B cell (primary cell): Measurements from ENCODE around the gene POLDIP3. TPM values are rescaled to one million over a fixed set of nuclear protein-coding genes. Genes with fewer than 3 reads are reported as not detected.

Experiments used
- ATAC-seq: fragments of 200-7000 bp; cut with Tn5 transposase; one replicate; pipeline ENCODE4 v1.10.0; 2021; ENCODE audit warnings: low read depth, mild to moderate bottlenecking, moderate number of reproducible peaks, moderate library complexity
- CTCF ChIA-PET: fragments of 350-600 bp; sonication (Branson Sonifier 250); formaldehyde crosslinking; loops from one replicate; lab custom pipeline; 2021; ENCODE audit warnings: antibody characterized with exemption, inconsistent platforms; lab: Charles Lee
- POLR2A ChIA-PET: fragments of 350-600 bp; sonication (Branson Sonifier 250); formaldehyde crosslinking; loops from one replicate; lab custom pipeline; 2021; ENCODE audit warnings: antibody characterized with exemption; lab: Charles Lee
- DNase-seq: peaks from one replicate; pipeline ENCODE4 v3.0.0; 2013
- H2AFZ ChIP-seq: 2 replicates; pipeline ENCODE4 v1.6.1; 2012; ENCODE audit warnings: mild to moderate bottlenecking, low read depth, low read length; ENCODE audit not compliant: insufficient read depth, poor library complexity, severe bottlenecking
- H3K27ac ChIP-seq, 2 donors: 1 replicate in 1 of 2; 2 replicates in 1 of 2; pipeline ENCODE4 v1.5.1; 2012 to 2013; ENCODE audit warnings: low read length in 2 of 2, mild to moderate bottlenecking in 2 of 2, moderate library complexity in 1 of 2
- H3K27me3 ChIP-seq, 4 experiments: fragments of 200-600 bp in 1 of 4; sonication (generic) in 1 of 4; replicated peaks in 1 of 4; 1 replicate in 2 of 4; 2 replicates in 2 of 4; pipeline versions ENCODE4 v1.6.1 to v1.7.0; 2013 to 2016; ENCODE audit warnings: low read length in 3 of 4, mild to moderate bottlenecking in 2 of 4, mixed read lengths in 1 of 4, moderate library complexity in 1 of 4; ENCODE audit not compliant: insufficient read depth in 4 of 4, control insufficient read depth in 3 of 4; ENCODE audit errors: control extremely low read depth in 1 of 4
- H3K36me3 ChIP-seq, 2 experiments: replicated peaks in 1 of 2; 1 replicate in 1 of 2; 2 replicates in 1 of 2; pipeline versions ENCODE4 v1.6.1 to v1.7.1; 2013; ENCODE audit warnings: low read length in 1 of 2; ENCODE audit not compliant: insufficient read depth in 2 of 2, control insufficient read depth in 1 of 2; ENCODE audit errors: control extremely low read depth in 1 of 2, extremely low read depth in 1 of 2
- H3K4me1 ChIP-seq, 2 donors: fragments of 200-600 bp in 1 of 2; sonication (generic) in 1 of 2; 1 replicate in 1 of 2; 2 replicates in 1 of 2; pipeline versions ENCODE4 v1.5.1 to v1.6.1; 2013 to 2017; ENCODE audit warnings: low read length in 2 of 2; ENCODE audit not compliant: control insufficient read depth in 2 of 2, insufficient read depth in 2 of 2
- H3K4me2 ChIP-seq: replicated peaks from 2 replicates; pipeline ENCODE3; 2012; ENCODE audit warnings: mild to moderate bottlenecking, low read depth, low read length; ENCODE audit not compliant: poor library complexity, severe bottlenecking
- H3K4me3 ChIP-seq, 5 experiments: fragments of 200-600 bp in 1 of 5; sonication (generic) in 1 of 5; 1 replicate in 3 of 5; 2 replicates in 2 of 5; pipeline versions ENCODE4 v1.5.1 to v1.7.0; 2011 to 2016; ENCODE audit warnings: low read length in 4 of 5, mild to moderate bottlenecking in 4 of 5, low read depth in 2 of 5, control low read depth in 1 of 5, moderate library complexity in 1 of 5; ENCODE audit not compliant: insufficient read depth in 1 of 5; ENCODE audit errors: control extremely low read depth in 1 of 5, extremely low read depth in 1 of 5
- H3K79me2 ChIP-seq: fragments of 200-600 bp; sonication (generic); one replicate; pipeline ENCODE4 v1.6.0; 2016; ENCODE audit warnings: low read length; ENCODE audit not compliant: control insufficient read depth, insufficient read depth
- H3K9ac ChIP-seq: fragments of 200-600 bp; sonication (generic); 2 replicates; pipeline ENCODE4 v1.6.1; 2017; ENCODE audit warnings: mild to moderate bottlenecking, low read length, moderate library complexity
- H3K9me3 ChIP-seq, 3 donors: one replicate each; pipeline versions ENCODE4 v1.6.1 to v1.7.1; 2013; ENCODE audit warnings: low read length in 2 of 3; ENCODE audit not compliant: control insufficient read depth in 2 of 3, insufficient read depth in 1 of 3; ENCODE audit errors: control extremely low read depth in 1 of 3
- H4K20me1 ChIP-seq: 2 replicates; pipeline ENCODE4 v1.6.0; 2012; ENCODE audit warnings: mild to moderate bottlenecking, low read length; ENCODE audit not compliant: insufficient read depth, control insufficient read depth, poor library complexity, severe bottlenecking
- H3K27ac Mint-ChIP-seq: one replicate; pipeline ENCODE4 v1.8.0; 2021; ENCODE audit warnings: mixed read lengths
- H3K27me3 Mint-ChIP-seq: one replicate; pipeline ENCODE4 v1.8.0; 2021; ENCODE audit warnings: mixed read lengths
- H3K4me1 Mint-ChIP-seq: one replicate; pipeline ENCODE4 v1.8.0; 2021; ENCODE audit warnings: mixed read lengths
- H3K4me3 Mint-ChIP-seq: one replicate; pipeline ENCODE4 v1.8.0; 2021; ENCODE audit warnings: mixed read lengths
- H3K9me3 Mint-ChIP-seq: one replicate; pipeline ENCODE4 v1.8.0; 2022; ENCODE audit warnings: mixed read lengths; ENCODE audit not compliant: insufficient read depth
- CTCF ChIP-seq: fragments of 200-600 bp; IDR thresholded peaks from one replicate; pipeline ENCODE4 v1.8.0; 2022; ENCODE audit warnings: antibody characterized with exemption, mild to moderate bottlenecking
- EZH2 ChIP-seq: IDR thresholded peaks from 2 replicates; pipeline ENCODE4 v1.6.1; 2012; ENCODE audit warnings: borderline replicate concordance, low read depth, mild to moderate bottlenecking, moderate library complexity, low read length; ENCODE audit not compliant: insufficient read depth, poor library complexity, severe bottlenecking
- WGBS: methylation state at CpG from one replicate; pipeline ENCODE4 v1.1.5; 2013; ENCODE audit warnings: missing lambda C conversion rate; ENCODE audit not compliant: insufficient coverage; 5-methylcytosine and 5-hydroxymethylcytosine counted together
- intact Hi-C: fragments of 100-400 bp; cut with micrococcal nuclease; formaldehyde crosslinking; loops from one replicate; pipeline ENCODE4 v1.10.0; 2022
- polyA plus RNA-seq: library from polyadenylated mRNA; depleted of rRNA; stranded (reverse); fragments of >200 nt; gene quantifications from 2 replicates; pipeline ENCODE4 v1.2.3, GENCODE V29; 2012
- total RNA-seq, 2 donors: library from RNA; stranded (reverse); fragments of 120-200 nt in 1 of 2; gene quantifications; 1 replicate in 1 of 2; 2 replicates in 1 of 2; pipeline versions ENCODE4 v1.2.3 to v1.2.4, GENCODE V29; 2013 to 2022

The POLDIP3 gene
- total and polyA plus RNA-seq, 2 donors (not counting 1 experiment from before 2014, with no cell fraction given) = 44.9 to 86.5 TPM

GRCh38 chr22:42648017-42648367, 33.3 kb upstream of the POLDIP3 start:
- Histone ChIP-seq H3K27me3 (no peaks in the 10 kb centered on the region), H3K9ac (peak overlapping the region; percentile 96), H3K36me3 (peaks cover 0 to 7% of the 10 kb centered on the region in 2 experiments), H2AFZ (peak overlapping the region; percentile 22), H3K27ac (peak overlapping the region in 1 of 2 donors; percentile 85), H3K4me3 (peak overlapping the region in 4 of 5 experiments; percentile 72 to 85 (median 80)), H3K4me2 (peak overlapping the region; percentile 99), H4K20me1 (peaks cover 57% of the 10 kb centered on the region), H3K4me1 (peaks cover 56 to 62% of the 10 kb centered on the region in 2 donors), H3K79me2 (peaks cover 81% of the 10 kb centered on the region), H3K9me3 (no peaks in the 10 kb centered on the region)
- ATAC-seq (no peak), DNase-seq (no peak)
- TF ChIP-seq EZH2 (no peak), CTCF (no peak)
- POLR2A ChIA-PET = no interaction called here
- 83% methylated on average over 2 of the region's 4 CpGs for WGBS
- CTCF ChIA-PET = no interaction called here
- Mint-ChIP-seq H3K27ac (peak overlapping the region; percentile 98), H3K4me1 (peaks cover 60% of the 10 kb centered on the region), H3K9me3 (no peaks in the 10 kb centered on the region), H3K4me3 (peak overlapping the region; percentile 99), H3K27me3 (no peaks in the 10 kb centered on the region)
- intact Hi-C loops = loop anchor here (2.0 kb wide), 1 partner anchor 15 kb away; no protein-coding TSS in a partner anchor
